Astrocyte (in vitro differentiated cells and primary cell): ENCODE data around the gene DGKB. TPM values are rescaled to one million over a fixed set of nuclear protein-coding genes. Genes with fewer than 3 reads are reported as not detected.

Source experiments
- DNase-seq: peaks from one replicate; pipeline ENCODE4 v3.0.0-alpha.2; 2010; ENCODE audit warnings: low read depth
- FAIRE-seq: peaks from 2 replicates; lab custom pipeline; 2011; peaks lifted over from hg19 to GRCh38; lab: Jason Lieb, UNC
- H2AFZ ChIP-seq: 2 replicates; pipeline ENCODE4 v1.6.0; 2012; ENCODE audit warnings: low read depth, low read length, inconsistent platforms
- H3K27ac ChIP-seq: 2 replicates; pipeline ENCODE4 v1.5.1; 2011; ENCODE audit warnings: low read depth, low read length, inconsistent platforms
- H3K27me3 ChIP-seq: 2 replicates; pipeline ENCODE4 v1.6.0; 2011; ENCODE audit warnings: low read length, inconsistent platforms; ENCODE audit not compliant: insufficient read depth
- H3K36me3 ChIP-seq: 2 replicates; pipeline ENCODE4 v1.5.1; 2011; ENCODE audit warnings: low read length, inconsistent platforms; ENCODE audit not compliant: insufficient read depth
- H3K4me1 ChIP-seq: 2 replicates; pipeline ENCODE4 v1.5.1; 2011; ENCODE audit warnings: low read length, inconsistent platforms; ENCODE audit not compliant: insufficient read depth
- H3K4me2 ChIP-seq: 2 replicates; pipeline ENCODE4 v1.6.0; 2012; ENCODE audit warnings: low read length, inconsistent platforms
- H3K4me3 ChIP-seq: 2 replicates; pipeline ENCODE4 v1.5.1; 2011; ENCODE audit warnings: low read depth, mild to moderate bottlenecking, low read length, inconsistent platforms; ENCODE audit not compliant: insufficient read depth
- H3K79me2 ChIP-seq: 2 replicates; pipeline ENCODE4 v1.6.0; 2012; ENCODE audit warnings: mild to moderate bottlenecking, low read length, inconsistent platforms; ENCODE audit not compliant: insufficient read depth
- H3K9ac ChIP-seq: 2 replicates; pipeline ENCODE4 v1.6.0; 2012; ENCODE audit warnings: mild to moderate bottlenecking, low read length, inconsistent platforms
- H3K9me3 ChIP-seq: 2 replicates; pipeline ENCODE4 v1.5.1; 2012; ENCODE audit warnings: low read depth, mild to moderate bottlenecking, low read length, inconsistent platforms; ENCODE audit not compliant: insufficient read depth
- H4K20me1 ChIP-seq: 2 replicates; pipeline ENCODE4 v1.6.0; 2012; ENCODE audit warnings: low read length, inconsistent platforms; ENCODE audit not compliant: insufficient read depth
- H3K27ac Mint-ChIP-seq: one replicate; pipeline ENCODE4 v1.8.0; 2021; ENCODE audit warnings: mild to moderate bottlenecking, mixed read lengths; ENCODE audit not compliant: unreplicated experiment
- H3K27me3 Mint-ChIP-seq: one replicate; pipeline ENCODE4 v1.8.0; 2021; ENCODE audit warnings: low read depth, mixed read lengths; ENCODE audit not compliant: unreplicated experiment
- H3K36me3 Mint-ChIP-seq: one replicate; pipeline ENCODE4 v1.8.0; 2021; ENCODE audit warnings: low read depth, mixed read lengths; ENCODE audit not compliant: unreplicated experiment
- H3K4me1 Mint-ChIP-seq: one replicate; pipeline ENCODE4 v1.8.0; 2021; ENCODE audit warnings: low read depth, mixed read lengths; ENCODE audit not compliant: unreplicated experiment
- H3K4me3 Mint-ChIP-seq: one replicate; pipeline ENCODE4 v1.8.0; 2021; ENCODE audit warnings: mild to moderate bottlenecking, moderate library complexity, mixed read lengths; ENCODE audit not compliant: unreplicated experiment
- H3K9me3 Mint-ChIP-seq: one replicate; pipeline ENCODE4 v1.8.0; 2021; ENCODE audit warnings: mild to moderate bottlenecking, mixed read lengths; ENCODE audit not compliant: unreplicated experiment
- CTCF ChIP-seq: IDR thresholded peaks from 2 replicates; pipeline ENCODE4 v1.5.1; 2011; ENCODE audit warnings: low read depth, mild to moderate bottlenecking, inconsistent platforms, low read length, moderate library complexity; ENCODE audit not compliant: insufficient read depth
- EZH2 ChIP-seq: IDR thresholded peaks from 2 replicates; pipeline ENCODE4 v1.6.1; 2012; ENCODE audit warnings: mild to moderate bottlenecking, low read length, inconsistent platforms; ENCODE audit not compliant: insufficient read depth
- total RNA-seq: library from RNA; stranded (reverse); gene quantifications from 2 replicates; pipeline ENCODE4 v1.2.1, GENCODE V29; 2021

The DGKB gene
- total RNA-seq, 1 donor from 2014 or later = 0.39 TPM

GRCh38 chr7:14839307-14839706 lies 63.2 kb downstream of the DGKB start:
- no peaks in the 10 kb centered on the region for H3K36me3 Mint-ChIP-seq
- Histone ChIP-seq H3K27ac (no peak overlapping the region), H3K9me3 (no peaks in the 10 kb centered on the region), H3K79me2 (no peaks in the 10 kb centered on the region), H2AFZ (no peak overlapping the region), H3K36me3 (no peaks in the 10 kb centered on the region), H3K4me2 (no peak overlapping the region), H4K20me1 (no peaks in the 10 kb centered on the region), H3K27me3 (no peaks in the 10 kb centered on the region), H3K4me1 (peaks cover 32% of the 10 kb centered on the region), H3K9ac (no peak overlapping the region), H3K4me3 (no peak overlapping the region)
- no peak for TF ChIP-seq EZH2
- no peak for TF ChIP-seq CTCF
- H3K27me3 Mint-ChIP-seq = no peaks in the 10 kb centered on the region
- FAIRE-seq (no peak), DNase-seq (no peak)
- no peak overlapping the region for H3K27ac Mint-ChIP-seq
- peaks cover 35% of the 10 kb centered on the region for H3K4me1 Mint-ChIP-seq
- H3K9me3 Mint-ChIP-seq = no peaks in the 10 kb centered on the region
- no peak overlapping the region for H3K4me3 Mint-ChIP-seq

GRCh38 chr7:14837216-14837615 lies 65.3 kb downstream of the DGKB start:
- peak overlapping the region; percentile 64 for H3K27ac ChIP-seq
- no peak overlapping the region for H3K4me3 ChIP-seq
- no peaks in the 10 kb centered on the region for H3K36me3 ChIP-seq
- Mint-ChIP-seq H3K4me1 (peaks cover 40% of the 10 kb centered on the region), H3K27me3 (no peaks in the 10 kb centered on the region), H3K4me3 (no peak overlapping the region), H3K36me3 (no peaks in the 10 kb centered on the region), H3K27ac (no peak overlapping the region), H3K9me3 (no peaks in the 10 kb centered on the region)
- H3K27me3 ChIP-seq = no peaks in the 10 kb centered on the region
- H2AFZ ChIP-seq = no peak overlapping the region
- H3K9ac ChIP-seq = no peak overlapping the region
- H3K4me1 ChIP-seq = peaks cover 34% of the 10 kb centered on the region
- no peak for FAIRE-seq
- no peaks in the 10 kb centered on the region for H3K9me3 ChIP-seq
- no peak for DNase-seq
- H4K20me1 ChIP-seq = no peaks in the 10 kb centered on the region
- no peaks in the 10 kb centered on the region for H3K79me2 ChIP-seq
- peak overlapping the region; percentile 66 for H3K4me2 ChIP-seq
- TF ChIP-seq EZH2 = no peak
- no peak for TF ChIP-seq CTCF

DNA sequence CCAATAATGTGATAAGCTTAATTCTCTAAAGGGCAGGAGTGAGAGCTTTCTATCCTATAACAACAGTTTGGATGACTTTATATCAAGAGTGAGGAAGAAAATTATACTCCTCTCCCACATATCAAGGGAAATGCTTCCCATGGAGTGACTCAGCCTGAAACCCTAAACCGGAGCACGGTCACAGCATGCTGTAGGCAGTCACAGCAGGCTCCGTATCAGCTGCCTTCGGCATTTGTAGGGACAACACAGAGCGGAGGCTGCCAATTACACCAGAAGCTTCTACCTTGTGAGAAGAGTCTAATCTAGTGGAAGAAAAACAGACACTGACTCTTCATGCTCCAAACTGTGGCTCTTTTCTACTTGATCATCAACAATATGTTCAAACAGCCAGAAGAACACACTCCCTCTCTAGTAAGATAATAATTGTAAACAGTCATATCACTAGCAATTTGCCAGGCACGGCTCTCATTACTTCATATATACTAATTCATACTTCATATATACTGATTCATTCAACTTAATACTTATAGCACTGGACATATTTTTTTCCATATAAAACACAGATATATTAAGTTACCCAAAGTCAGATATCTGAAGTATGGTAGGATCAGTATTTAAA lies 65.9 kb downstream of the DGKB start:
- Mint-ChIP-seq H3K4me3 (no peak overlapping the region), H3K36me3 (no peaks in the 10 kb centered on the region), H3K4me1 (peaks cover 40% of the 10 kb centered on the region), H3K9me3 (no peaks in the 10 kb centered on the region), H3K27me3 (no peaks in the 10 kb centered on the region), H3K27ac (peak overlapping the region; percentile 80)
- DNase-seq (peak; percentile 72), FAIRE-seq (no peak)
- Histone ChIP-seq H3K4me2 (peak overlapping the region; percentile 66), H3K36me3 (no peaks in the 10 kb centered on the region), H4K20me1 (no peaks in the 10 kb centered on the region), H3K79me2 (no peaks in the 10 kb centered on the region), H3K27me3 (no peaks in the 10 kb centered on the region), H3K9me3 (no peaks in the 10 kb centered on the region), H3K4me1 (peaks cover 34% of the 10 kb centered on the region), H3K4me3 (no peak overlapping the region), H3K27ac (peak overlapping the region; percentile 64), H2AFZ (peak overlapping the region; percentile 38), H3K9ac (peak overlapping the region; percentile 45)
- TF ChIP-seq EZH2 (no peak), CTCF (no peak)
